GM23248 (cell line): Measurements from ENCODE around the gene ERC1.

Experiments
- EZH2 ChIP-seq: fragments of 200-600 bp; sonication (generic); IDR thresholded peaks from 2 replicates; pipeline ENCODE4 v1.6.1; 2018; ENCODE audit warnings: antibody characterized with exemption, mild to moderate bottlenecking; ENCODE audit not compliant: insufficient read depth, poor library complexity, severe bottlenecking
- EZH2phosphoT487 ChIP-seq: fragments of 200-600 bp; sonication (generic); IDR thresholded peaks from 2 replicates; pipeline ENCODE4 v1.6.1; 2018; ENCODE audit warnings: antibody characterized with exemption, moderate library complexity, mild to moderate bottlenecking, low read depth; ENCODE audit not compliant: insufficient read depth

GRCh38 chr12:1421091-1421846, 430.2 kb downstream of the ERC1 start:
- no peak for TF ChIP-seq EZH2
- no peak for TF ChIP-seq EZH2phosphoT487
